ENCODE data around the gene DAO.
A peak's percentile ranks its signal among the peaks of the same experiment; 100 is the strongest.

DAO gene

DNA sequence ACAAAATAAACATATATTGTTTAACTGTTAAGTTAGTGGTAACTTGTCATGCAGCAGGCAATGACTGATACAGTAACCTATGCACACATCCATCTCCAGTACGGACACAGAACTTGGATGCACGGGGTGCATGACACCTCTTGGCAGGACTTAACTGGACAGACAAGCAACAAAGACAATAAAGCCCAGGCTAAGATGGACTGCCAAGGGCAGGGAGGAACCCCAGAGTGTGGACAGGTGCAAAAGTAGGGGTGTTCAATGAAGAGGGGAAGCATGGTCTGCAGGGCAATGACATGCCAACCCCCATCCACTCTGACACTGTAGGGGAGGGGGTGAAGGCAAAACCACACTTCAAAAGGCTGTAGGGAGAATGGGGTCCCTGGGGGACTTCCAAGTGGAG is 34.2 kb upstream of the DAO start:
- Histone ChIP-seq H3K9me3 (no peaks in the 10 kb centered on the region), H3K4me1 (ENCODE audit: control insufficient read depth in 1 of 2, insufficient read depth in 1 of 2, low read depth in 1 of 2, low read length in 1 of 2) (peaks cover 67 to 68% of the 10 kb centered on the region in 2 experiments), H3K27ac (peak overlapping the region; percentile 84), H3K36me3 (peaks cover 20% of the 10 kb centered on the region), H3K4me3 (ENCODE audit: low read depth in 1 of 2, low read length in 1 of 2) (peak overlapping the region; percentile 41 to 51), H3K27me3 (no peaks in the 10 kb centered on the region)
- TF ChIP-seq, protein P1, sequence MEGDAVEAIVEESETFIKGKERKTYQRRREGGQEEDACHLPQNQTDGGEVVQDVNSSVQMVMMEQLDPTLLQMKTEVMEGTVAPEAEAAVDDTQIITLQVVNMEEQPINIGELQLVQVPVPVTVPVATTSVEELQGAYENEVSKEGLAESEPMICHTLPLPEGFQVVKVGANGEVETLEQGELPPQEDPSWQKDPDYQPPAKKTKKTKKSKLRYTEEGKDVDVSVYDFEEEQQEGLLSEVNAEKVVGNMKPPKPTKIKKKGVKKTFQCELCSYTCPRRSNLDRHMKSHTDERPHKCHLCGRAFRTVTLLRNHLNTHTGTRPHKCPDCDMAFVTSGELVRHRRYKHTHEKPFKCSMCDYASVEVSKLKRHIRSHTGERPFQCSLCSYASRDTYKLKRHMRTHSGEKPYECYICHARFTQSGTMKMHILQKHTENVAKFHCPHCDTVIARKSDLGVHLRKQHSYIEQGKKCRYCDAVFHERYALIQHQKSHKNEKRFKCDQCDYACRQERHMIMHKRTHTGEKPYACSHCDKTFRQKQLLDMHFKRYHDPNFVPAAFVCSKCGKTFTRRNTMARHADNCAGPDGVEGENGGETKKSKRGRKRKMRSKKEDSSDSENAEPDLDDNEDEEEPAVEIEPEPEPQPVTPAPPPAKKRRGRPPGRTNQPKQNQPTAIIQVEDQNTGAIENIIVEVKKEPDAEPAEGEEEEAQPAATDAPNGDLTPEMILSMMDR (IDR thresholded peaks at IDR 0.05) = no peak

DNA sequence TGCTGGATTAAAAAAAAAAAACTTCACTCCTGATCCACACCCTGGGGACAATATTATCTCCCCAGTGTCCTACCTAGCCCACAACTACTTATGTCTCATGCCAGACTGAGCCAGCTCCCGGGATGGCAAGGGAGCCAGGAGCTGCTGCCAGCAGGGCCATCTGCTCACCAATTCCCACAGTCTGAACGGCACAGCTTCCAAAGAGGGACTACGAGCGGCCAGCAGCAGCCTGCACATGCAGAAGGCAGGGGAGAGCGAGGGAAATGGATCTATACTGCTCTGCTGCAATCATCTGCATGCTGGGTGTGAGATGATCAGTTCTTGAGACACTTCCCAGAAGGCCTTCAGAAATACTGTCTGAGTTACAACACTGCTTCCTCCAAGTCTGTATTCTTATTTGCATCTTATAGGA is 33.6 kb upstream of the DAO start:
- Histone ChIP-seq H3K4me3 (ENCODE audit: low read depth in 1 of 2, low read length in 1 of 2) (peak overlapping the region; percentile 41 to 51), H3K27ac (peak overlapping the region; percentile 84), H3K27me3 (no peaks in the 10 kb centered on the region), H3K36me3 (peaks cover 20% of the 10 kb centered on the region), H3K4me1 (ENCODE audit: control insufficient read depth in 1 of 2, insufficient read depth in 1 of 2, low read depth in 1 of 2, low read length in 1 of 2) (peaks cover 67 to 68% of the 10 kb centered on the region in 2 experiments), H3K9me3 (no peaks in the 10 kb centered on the region)
- TF ChIP-seq, protein P1 (IDR thresholded peaks at IDR 0.05) = no peak

DNA sequence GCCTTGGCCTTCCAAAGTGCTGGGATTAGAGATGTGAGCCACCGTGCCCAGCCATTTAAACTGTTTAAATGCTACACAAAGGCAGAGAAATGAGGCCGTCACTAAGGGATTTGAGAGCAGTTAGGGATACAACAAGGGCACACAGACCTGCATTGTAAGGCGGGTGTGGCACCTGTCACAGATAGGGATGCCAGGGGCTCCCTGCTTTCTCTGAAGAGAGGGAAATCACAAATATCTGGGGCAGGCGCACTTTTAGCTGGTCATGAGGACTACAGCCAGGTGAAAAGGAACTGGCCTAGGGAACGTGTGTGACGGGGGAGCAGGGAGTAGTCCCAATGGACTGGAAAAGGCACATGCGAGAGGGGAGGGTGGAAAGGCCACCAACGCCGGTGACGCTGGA is 32.2 kb upstream of the DAO start:
- H3K27ac ChIP-seq = peak overlapping the region; percentile 84
- H3K4me1 ChIP-seq (ENCODE audit: control insufficient read depth in 1 of 2, insufficient read depth in 1 of 2, low read depth in 1 of 2, low read length in 1 of 2) = peaks cover 64 to 65% of the 10 kb centered on the region in 2 experiments
- no peaks in the 10 kb centered on the region for H3K27me3 ChIP-seq
- peaks cover 24% of the 10 kb centered on the region for H3K36me3 ChIP-seq
- no peak overlapping the region for H3K4me3 ChIP-seq (ENCODE audit: low read depth in 1 of 2, low read length in 1 of 2)
- TF ChIP-seq, protein P1 (IDR thresholded peaks at IDR 0.05) = no peak
- no peaks in the 10 kb centered on the region for H3K9me3 ChIP-seq

DNA sequence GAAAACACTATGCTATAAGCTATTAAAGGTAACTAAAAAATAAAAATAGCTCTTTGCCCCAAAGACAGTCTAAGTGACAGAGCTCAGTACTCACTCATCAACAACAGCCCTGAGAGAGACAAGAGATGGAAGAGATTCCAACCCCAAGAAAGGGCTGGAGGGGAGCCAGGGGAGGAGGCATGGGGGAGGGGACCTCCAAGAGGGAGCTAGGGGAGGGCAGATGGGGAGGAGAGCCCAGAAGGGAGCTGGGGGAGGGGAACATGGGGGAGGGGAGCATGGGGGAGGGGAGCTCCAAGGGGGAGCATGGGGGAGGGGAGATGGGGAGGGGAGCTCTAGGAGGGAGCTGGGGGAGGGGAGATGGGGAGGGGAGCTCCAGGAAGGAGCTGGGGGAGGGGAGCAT is 30.2 kb upstream of the DAO start:
- Histone ChIP-seq H3K4me3 (ENCODE audit: low read depth in 1 of 2, low read length in 1 of 2) (no peak overlapping the region), H3K36me3 (peaks cover 24% of the 10 kb centered on the region), H3K4me1 (ENCODE audit: control insufficient read depth in 1 of 2, insufficient read depth in 1 of 2, low read depth in 1 of 2, low read length in 1 of 2) (peaks cover 54 to 55% of the 10 kb centered on the region in 2 experiments), H3K27me3 (no peaks in the 10 kb centered on the region), H3K27ac (no peak overlapping the region), H3K9me3 (no peaks in the 10 kb centered on the region)
- TF ChIP-seq, protein P1 (IDR thresholded peaks at IDR 0.05) = no peak

DNA sequence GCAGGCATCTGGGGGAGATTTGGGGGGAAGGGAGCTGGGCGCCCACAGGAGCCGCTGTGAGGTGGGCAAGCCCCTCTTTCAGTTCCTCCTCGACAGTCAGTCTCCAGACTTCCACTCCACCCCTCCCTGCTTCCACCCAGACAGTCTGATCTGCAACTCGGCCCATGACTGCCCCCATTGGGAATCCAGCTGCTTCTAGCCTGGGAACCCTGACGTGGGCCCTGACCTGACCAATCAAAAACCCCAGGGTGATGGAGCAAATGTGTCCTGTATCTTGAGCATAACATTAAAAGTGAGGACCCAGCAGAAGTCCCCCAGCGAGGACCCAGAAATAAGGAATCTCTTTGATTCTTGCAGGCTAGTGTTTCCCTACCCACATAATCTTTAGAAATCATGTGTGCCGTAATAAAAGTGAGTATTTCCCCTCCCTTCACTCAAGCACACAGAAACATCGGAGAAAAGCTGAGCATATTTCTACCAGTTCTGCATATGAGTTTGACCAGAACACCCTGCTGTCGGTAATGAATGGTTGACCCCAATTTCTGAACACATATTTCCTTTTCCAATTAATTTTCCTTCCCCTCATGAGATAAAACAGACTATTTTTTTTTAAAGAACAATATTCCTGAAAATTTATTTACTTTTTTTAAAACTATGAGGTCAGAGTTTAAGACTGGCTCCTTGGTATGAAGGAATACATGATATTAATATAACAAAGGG is 28.9 kb upstream of the DAO start:
- no peak overlapping the region for H3K4me3 ChIP-seq (ENCODE audit: low read depth in 1 of 2, low read length in 1 of 2)
- H3K36me3 ChIP-seq = peaks cover 24% of the 10 kb centered on the region
- H3K27me3 ChIP-seq = no peaks in the 10 kb centered on the region
- H3K9me3 ChIP-seq = no peaks in the 10 kb centered on the region
- TF ChIP-seq, protein P1 (IDR thresholded peaks at IDR 0.05) = no peak
- peaks cover 58% of the 10 kb centered on the region in 2 experiments for H3K4me1 ChIP-seq (ENCODE audit: control insufficient read depth in 1 of 2, insufficient read depth in 1 of 2, low read depth in 1 of 2, low read length in 1 of 2)
- peak overlapping the region; percentile 64 for H3K27ac ChIP-seq
